RWPE2 (cell line): ENCODE measurements around the gene KRT83.

Experiments
- ATAC-seq: fragments of 200-7000 bp; cut with Tn5 transposase; 3 replicates; pipeline ENCODE4 v1.9.1; 2021; ENCODE audit warnings: low read depth
- DNase-seq: peaks from one replicate; pipeline ENCODE4 v3.0.0-alpha.2; 2020; ENCODE audit warnings: low spot score
- H3K27ac ChIP-seq: fragments of 450-650 bp; 2 replicates; pipeline ENCODE4 v1.5.1; 2017; ENCODE audit warnings: mild to moderate bottlenecking; ENCODE audit not compliant: poor library complexity, severe bottlenecking
- H3K27me3 ChIP-seq: fragments of 250-450 bp; sonication (Bioruptor Pico); 2 replicates; pipeline ENCODE4 v1.5.1; 2021; ENCODE audit warnings: mild to moderate bottlenecking, moderate library complexity; ENCODE audit not compliant: insufficient read depth, poor library complexity, severe bottlenecking
- H3K36me3 ChIP-seq: fragments of 250-450 bp; sonication (Bioruptor Pico); 2 replicates; pipeline ENCODE4 v1.5.1; 2020; ENCODE audit warnings: low read depth, mild to moderate bottlenecking, moderate library complexity
- H3K4me1 ChIP-seq: fragments of 250-450 bp; sonication (Bioruptor Pico); 2 replicates; pipeline ENCODE4 v1.5.1; 2021; ENCODE audit warnings: mild to moderate bottlenecking, moderate library complexity; ENCODE audit not compliant: insufficient read depth, poor library complexity, severe bottlenecking
- H3K4me3 ChIP-seq: fragments of 250-450 bp; sonication (Bioruptor Pico); 2 replicates; pipeline ENCODE4 v1.5.1; 2021; ENCODE audit warnings: mild to moderate bottlenecking, moderate library complexity; ENCODE audit not compliant: severe bottlenecking
- H3K9me3 ChIP-seq: fragments of 250-450 bp; sonication (Bioruptor Pico); 2 replicates; pipeline ENCODE4 v1.5.1; 2021; ENCODE audit warnings: mild to moderate bottlenecking, moderate library complexity; ENCODE audit not compliant: severe bottlenecking
- CTCF ChIP-seq: fragments of 450-650 bp; IDR thresholded peaks from one replicate; pipeline ENCODE4 v1.5.1; 2017; ENCODE audit warnings: mild to moderate bottlenecking, moderate library complexity; ENCODE audit not compliant: poor library complexity, severe bottlenecking

KRT83 gene

GRCh38 chr12:52344111-52344510 lies 22.9 kb upstream of the KRT83 start:
- Histone ChIP-seq H3K36me3 (no peaks in the 10 kb centered on the region), H3K9me3 (no peaks in the 10 kb centered on the region), H3K4me3 (no peak overlapping the region), H3K27ac (no peak overlapping the region), H3K27me3 (no peaks in the 10 kb centered on the region), H3K4me1 (peaks cover 15% of the 10 kb centered on the region)
- no peak for TF ChIP-seq CTCF
- ATAC-seq (no peak), DNase-seq (peak; percentile 26)

DNA sequence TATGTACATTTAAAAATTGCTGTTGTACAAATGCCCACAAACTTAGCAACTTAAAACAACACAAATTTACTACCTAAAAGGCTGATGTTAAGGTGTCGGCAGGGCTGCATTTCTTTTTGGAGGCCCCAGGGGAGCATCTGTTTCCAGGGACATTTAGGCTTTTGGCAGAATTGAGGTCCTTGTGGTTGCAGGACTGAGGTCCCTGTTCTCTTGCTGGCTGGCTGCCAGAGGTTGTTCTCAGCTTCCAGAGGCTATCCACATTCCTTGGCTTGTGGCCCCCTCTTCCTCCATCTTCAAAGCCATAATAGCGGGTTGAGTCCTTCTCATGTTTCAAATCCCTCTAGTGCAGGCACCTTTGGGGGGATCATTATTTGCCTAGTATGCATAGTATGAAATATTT lies 22.4 kb upstream of the KRT83 start:
- DNase-seq (peak; percentile 17), ATAC-seq (no peak)
- Histone ChIP-seq H3K4me3 (no peak overlapping the region), H3K9me3 (no peaks in the 10 kb centered on the region), H3K27me3 (no peaks in the 10 kb centered on the region), H3K27ac (no peak overlapping the region), H3K36me3 (no peaks in the 10 kb centered on the region), H3K4me1 (peaks cover 17% of the 10 kb centered on the region)
- no peak for TF ChIP-seq CTCF

- H3K27ac ChIP-seq = no peak overlapping the region
- H3K4me3 ChIP-seq = no peak overlapping the region
- DNase-seq (no peak), ATAC-seq (no peak)
- H3K4me1 ChIP-seq = peaks cover 21% of the 10 kb centered on the region
- no peaks in the 10 kb centered on the region for H3K36me3 ChIP-seq
- H3K9me3 ChIP-seq = no peaks in the 10 kb centered on the region
- TF ChIP-seq CTCF = no peak
- no peaks in the 10 kb centered on the region for H3K27me3 ChIP-seq
Observed at GRCh38 chr12:52342781-52343490, 21.7 kb upstream of the KRT83 start.

DNA sequence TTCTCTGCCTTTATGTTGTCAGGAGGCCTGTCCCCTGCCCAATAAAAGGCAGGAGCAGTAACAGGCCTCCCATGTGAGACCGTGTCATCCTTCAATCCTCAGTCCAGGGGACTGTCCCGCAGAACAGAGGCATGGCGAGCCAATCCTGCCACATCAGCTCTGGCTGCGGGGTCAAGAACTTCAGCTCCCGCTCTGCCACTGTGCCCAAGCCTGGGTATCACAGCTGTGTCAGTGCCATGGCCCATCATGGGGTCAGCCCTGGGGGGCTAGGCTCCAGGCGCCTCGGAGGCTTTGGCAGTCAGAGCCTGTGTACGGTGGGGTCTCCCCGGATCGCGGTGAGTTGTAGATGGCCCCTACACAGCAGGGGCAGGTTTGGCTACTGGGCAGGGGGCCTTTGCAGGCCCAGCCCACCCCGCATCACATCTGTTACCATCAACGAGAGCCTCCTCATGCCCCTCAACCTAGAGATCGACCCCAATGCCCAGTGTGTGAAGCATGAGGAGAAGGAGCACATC lies 19.9 kb upstream of the KRT83 start:
- Histone ChIP-seq H3K4me1 (peaks cover 20% of the 10 kb centered on the region), H3K4me3 (no peak overlapping the region), H3K27me3 (no peaks in the 10 kb centered on the region), H3K9me3 (peaks cover 3% of the 10 kb centered on the region), H3K27ac (no peak overlapping the region), H3K36me3 (no peaks in the 10 kb centered on the region)
- TF ChIP-seq CTCF = no peak
- no peak for ATAC-seq
- no peak for DNase-seq
